CD4-positive, alpha-beta memory T cell (primary cell): ENCODE measurements around the gene TRIM58. TPM values are rescaled to one million over a fixed set of nuclear protein-coding genes. Genes with fewer than 3 reads are reported as not detected.

Source experiments
- CTCF ChIA-PET: fragments of 350-600 bp; sonication (Branson Sonifier 250); formaldehyde crosslinking; loops from one replicate; lab custom pipeline; 2021; ENCODE audit warnings: inconsistent platforms; ENCODE audit not compliant: partially characterized antibody; lab: Charles Lee
- POLR2A ChIA-PET: fragments of 350-600 bp; sonication (Branson Sonifier 250); formaldehyde crosslinking; loops from one replicate; lab custom pipeline; 2021; ENCODE audit not compliant: partially characterized antibody; lab: Charles Lee
- DNase-seq, 5 donors: peaks; one replicate each; pipeline versions ENCODE4 v3.0.0 to v3.0.0-alpha.2; 2020 to 2022; ENCODE audit warnings: mixed read lengths in 1 of 5
- H3K27ac ChIP-seq: one replicate; pipeline ENCODE4 v1.7.0; 2013; ENCODE audit warnings: low read depth, low read length
- H3K27me3 ChIP-seq: 2 replicates; pipeline ENCODE4 v1.7.0; 2013; ENCODE audit warnings: mild to moderate bottlenecking, low read length, moderate library complexity; ENCODE audit not compliant: insufficient read depth
- H3K36me3 ChIP-seq: 2 replicates; pipeline ENCODE4 v1.7.0; 2013; ENCODE audit warnings: mild to moderate bottlenecking, low read length, moderate library complexity; ENCODE audit not compliant: insufficient read depth
- H3K4me1 ChIP-seq: 2 replicates; pipeline ENCODE4 v1.7.0; 2013; ENCODE audit warnings: mild to moderate bottlenecking, low read length, moderate library complexity; ENCODE audit not compliant: insufficient read depth
- H3K4me3 ChIP-seq, 2 donors: one replicate each; pipeline ENCODE4 v1.7.0; 2013; ENCODE audit warnings: low read length in 2 of 2, mild to moderate bottlenecking in 1 of 2
- H3K9me3 ChIP-seq, 2 donors: one replicate each; pipeline ENCODE4 v1.7.0; 2013; ENCODE audit warnings: low read length in 2 of 2, control low read depth in 1 of 2; ENCODE audit not compliant: control insufficient read depth in 1 of 2
- H3K27ac Mint-ChIP-seq, 7 donors: one replicate each; pipeline ENCODE4 v1.8.0; 2020 to 2021; ENCODE audit warnings: mixed read lengths in 7 of 7, mild to moderate bottlenecking in 6 of 7, inconsistent platforms in 3 of 7, moderate library complexity in 3 of 7
- H3K27me3 Mint-ChIP-seq, 2 donors: one replicate each; pipeline ENCODE4 v1.8.0; 2020 to 2021; ENCODE audit warnings: mixed read lengths in 2 of 2
- H3K36me3 Mint-ChIP-seq, 2 donors: one replicate each; pipeline ENCODE4 v1.8.0; 2020 to 2021; ENCODE audit warnings: mixed read lengths in 2 of 2, inconsistent platforms in 1 of 2, mild to moderate bottlenecking in 1 of 2
- H3K4me1 Mint-ChIP-seq, 4 donors: one replicate each; pipeline ENCODE4 v1.8.0; 2020 to 2021; ENCODE audit warnings: mixed read lengths in 4 of 4, mild to moderate bottlenecking in 1 of 4
- H3K4me3 Mint-ChIP-seq, 8 donors: one replicate each; pipeline ENCODE4 v1.8.0; 2020 to 2021; ENCODE audit warnings: mixed read lengths in 8 of 8, mild to moderate bottlenecking in 7 of 8, moderate library complexity in 6 of 8, inconsistent platforms in 3 of 8
- H3K9me3 Mint-ChIP-seq, 8 donors: one replicate each; pipeline ENCODE4 v1.8.0; 2020 to 2021; ENCODE audit warnings: mixed read lengths in 8 of 8, mild to moderate bottlenecking in 5 of 8, inconsistent platforms in 3 of 8, moderate library complexity in 1 of 8
- intact Hi-C: fragments of 100-400 bp; cut with micrococcal nuclease; formaldehyde crosslinking; loops from one replicate; pipeline ENCODE4 v1.15.1; 2023
- polyA plus RNA-seq, 2 donors: library from polyadenylated mRNA; unstranded; fragments of 300-500 nt; fragmentation: Illumina TruSeq; gene quantifications; one replicate each; pipeline ENCODE4 v1.2.3, GENCODE V29; 2021
- total RNA-seq, 2 experiments: library from RNA; stranded (reverse); gene quantifications; one replicate each; pipeline ENCODE4 v1.2.3, GENCODE V29; 2021

The TRIM58 gene
- total and polyA plus RNA-seq, 4 experiments from 2014 or later: 0.23 to 0.52 (median 0.24) TPM; not detected in 1

GRCh38 chr1:247884797-247885413, 27.9 kb downstream of the TRIM58 start:
- Mint-ChIP-seq H3K36me3 (no peaks in the 10 kb centered on the region), H3K4me3 (no peak overlapping the region), H3K4me1 (no peaks in the 10 kb centered on the region), H3K27me3 (no peaks in the 10 kb centered on the region), H3K27ac (no peak overlapping the region), H3K9me3 (peaks cover 0 to 3% (median 0%) of the 10 kb centered on the region in 8 donors)
- ChIA-PET POLR2A (no interaction called here), CTCF (no interaction called here)
- no peak overlapping the region for H3K27ac ChIP-seq
- no peak overlapping the region for H3K4me3 ChIP-seq
- no peaks in the 10 kb centered on the region for H3K27me3 ChIP-seq
- no peaks in the 10 kb centered on the region for H3K9me3 ChIP-seq
- no peaks in the 10 kb centered on the region for H3K36me3 ChIP-seq
- no peaks in the 10 kb centered on the region for H3K4me1 ChIP-seq
- no peak for DNase-seq
- intact Hi-C loops: no loop called here

DNA sequence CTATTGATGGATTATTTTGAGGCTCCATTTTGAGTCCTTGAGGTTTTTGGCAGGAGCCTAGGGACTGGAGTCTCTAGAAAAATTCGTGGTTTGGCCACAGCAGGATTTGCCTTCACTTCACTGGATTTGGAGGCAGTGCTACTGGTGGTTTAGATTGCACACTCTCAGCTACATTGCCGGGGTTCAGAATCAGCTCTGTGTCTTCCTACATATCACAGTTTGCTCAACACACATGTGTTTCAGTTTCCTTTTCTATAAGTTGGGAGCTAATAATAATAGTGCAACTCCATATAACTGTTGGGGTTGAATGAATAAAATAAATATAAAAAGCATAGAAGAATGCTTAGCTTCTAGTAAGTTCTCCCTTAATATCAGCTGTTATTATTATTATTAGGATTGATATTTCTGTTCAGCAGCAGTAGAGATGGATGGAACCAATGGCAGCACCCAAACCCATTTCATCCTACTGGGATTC, 38.2 kb downstream of the TRIM58 start, which contains the start of gene OR2W3:
TSS of gene OR2W3 (plus strand) at position 425 of the 475 bp plus-strand sequence. CDS start at position 425, 0 bp downstream.
- ChIA-PET POLR2A (no interaction called here), CTCF (no interaction called here)
- no peaks in the 10 kb centered on the region for H3K36me3 Mint-ChIP-seq
- Histone ChIP-seq H3K4me3 (no peak within 1 kb of the TSS), H3K9me3 (no peaks in the 10 kb centered on the region), H3K36me3 (no peaks in the 10 kb centered on the region), H3K27ac (no peak within 1 kb of the TSS), H3K4me1 (no peaks in the 10 kb centered on the region), H3K27me3 (no peaks in the 10 kb centered on the region)
- no peak within 1 kb of the TSS for H3K4me3 Mint-ChIP-seq
- peaks cover 0 to 1% of the 10 kb centered on the region in 2 donors for H3K27me3 Mint-ChIP-seq
- H3K4me1 Mint-ChIP-seq: no peaks in the 10 kb centered on the region
- H3K9me3 Mint-ChIP-seq: peaks cover 0 to 23% (median under 1%) of the 10 kb centered on the region in 8 donors
- no peak for DNase-seq
- intact Hi-C loops: no loop called here
- no peak within 1 kb of the TSS for H3K27ac Mint-ChIP-seq

DNA sequence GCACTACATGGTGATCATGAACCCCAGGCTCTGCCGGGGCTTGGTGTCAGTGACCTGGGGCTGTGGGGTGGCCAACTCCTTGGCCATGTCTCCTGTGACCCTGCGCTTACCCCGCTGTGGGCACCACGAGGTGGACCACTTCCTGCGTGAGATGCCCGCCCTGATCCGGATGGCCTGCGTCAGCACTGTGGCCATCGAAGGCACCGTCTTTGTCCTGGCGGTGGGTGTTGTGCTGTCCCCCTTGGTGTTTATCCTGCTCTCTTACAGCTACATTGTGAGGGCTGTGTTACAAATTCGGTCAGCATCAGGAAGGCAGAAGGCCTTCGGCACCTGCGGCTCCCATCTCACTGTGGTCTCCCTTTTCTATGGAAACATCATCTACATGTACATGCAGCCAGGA, 39.0 kb downstream of the TRIM58 start:
- peaks cover 0 to 1% of the 10 kb centered on the region in 2 donors for H3K27me3 Mint-ChIP-seq
- ChIA-PET CTCF (no interaction called here), POLR2A (no interaction called here)
- no peaks in the 10 kb centered on the region for H3K4me1 ChIP-seq
- DNase-seq: no peak
- no peak overlapping the region for H3K4me3 ChIP-seq
- H3K9me3 Mint-ChIP-seq: peaks cover 0 to 23% (median under 1%) of the 10 kb centered on the region in 8 donors
- no peak overlapping the region for H3K27ac Mint-ChIP-seq
- H3K4me1 Mint-ChIP-seq: no peaks in the 10 kb centered on the region
- H3K27me3 ChIP-seq: no peaks in the 10 kb centered on the region
- intact Hi-C loops: no loop called here
- no peaks in the 10 kb centered on the region for H3K9me3 ChIP-seq
- no peaks in the 10 kb centered on the region for H3K36me3 Mint-ChIP-seq
- no peak overlapping the region for H3K27ac ChIP-seq
- no peaks in the 10 kb centered on the region for H3K36me3 ChIP-seq
- H3K4me3 Mint-ChIP-seq: no peak overlapping the region

GRCh38 chr1:247904122-247904521, 47.1 kb downstream of the TRIM58 start:
- H3K27ac ChIP-seq: no peak overlapping the region
- Mint-ChIP-seq H3K4me1 (peaks cover 10 to 30% (median 21%) of the 10 kb centered on the region in 4 donors), H3K9me3 (peaks cover 0 to 18% (median 8%) of the 10 kb centered on the region in 8 donors), H3K27me3 (no peaks in the 10 kb centered on the region), H3K27ac (peak overlapping the region in 2 of 7 donors; percentile 22 to 26), H3K36me3 (peaks cover 0 to 7% of the 10 kb centered on the region in 2 donors), H3K4me3 (peak overlapping the region in 1 of 8 donors; percentile 9)
- CTCF ChIA-PET: no interaction called here
- no peak for DNase-seq
- POLR2A ChIA-PET: no interaction called here
- no peaks in the 10 kb centered on the region for H3K9me3 ChIP-seq
- intact Hi-C loops: no loop called here
- H3K27me3 ChIP-seq: no peaks in the 10 kb centered on the region
- no peaks in the 10 kb centered on the region for H3K4me1 ChIP-seq
- no peaks in the 10 kb centered on the region for H3K36me3 ChIP-seq
- H3K4me3 ChIP-seq: no peak overlapping the region

DNA sequence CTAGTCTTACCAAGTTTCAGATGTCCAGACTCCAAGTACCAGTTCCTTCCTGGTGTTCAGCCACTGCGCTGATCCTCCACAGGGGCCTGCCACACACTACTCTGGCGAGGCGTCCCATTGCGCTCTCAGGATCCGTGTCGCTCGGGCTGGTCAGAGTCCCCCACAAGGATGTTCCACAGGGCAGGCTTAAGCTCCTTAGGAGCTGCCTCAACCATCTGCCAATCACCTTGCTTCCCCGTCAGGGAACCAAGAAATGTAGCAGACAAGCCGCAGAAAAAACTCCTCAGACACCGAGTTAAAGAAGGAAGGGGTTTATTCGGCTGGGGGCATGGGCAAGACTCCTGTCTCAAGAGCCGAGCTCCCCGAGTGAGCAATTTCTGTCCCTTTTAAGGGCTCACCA, 48.2 kb downstream of the TRIM58 start:
- H3K9me3 Mint-ChIP-seq: peaks cover 0 to 18% (median 6%) of the 10 kb centered on the region in 8 donors
- DNase-seq: no peak
- ChIA-PET POLR2A (no interaction called here), CTCF (no interaction called here)
- no peaks in the 10 kb centered on the region for H3K27me3 Mint-ChIP-seq
- H3K27ac Mint-ChIP-seq: peak overlapping the region in 4 of 7 donors; percentile 30 to 57 (median 44)
- Histone ChIP-seq H3K4me3 (no peak overlapping the region), H3K36me3 (no peaks in the 10 kb centered on the region), H3K27ac (no peak overlapping the region), H3K27me3 (no peaks in the 10 kb centered on the region), H3K4me1 (no peaks in the 10 kb centered on the region), H3K9me3 (no peaks in the 10 kb centered on the region)
- H3K4me3 Mint-ChIP-seq: peak overlapping the region; percentile 20 to 90 (median 50)
- peaks cover 0 to 7% of the 10 kb centered on the region in 2 donors for H3K36me3 Mint-ChIP-seq
- peaks cover 10 to 30% (median 21%) of the 10 kb centered on the region in 4 donors for H3K4me1 Mint-ChIP-seq
- intact Hi-C loops: no loop called here

GRCh38 chr1:247905910-247906503, 49.0 kb downstream of the TRIM58 start:
- H3K27ac Mint-ChIP-seq: peak overlapping the region in 6 of 7 donors; percentile 60 to 90 (median 88)

GRCh38 chr1:247906504-247907047, 49.6 kb downstream of the TRIM58 start:
- Mint-ChIP-seq H3K4me3 (peak overlapping the region; percentile 72 to 90 (median 88)), H3K27ac (peak overlapping the region; percentile 59 to 90 (median 87)), H3K9me3 (peaks cover 0 to 18% (median 6%) of the 10 kb centered on the region in 8 donors), H3K4me1 (peaks cover 10 to 30% (median 21%) of the 10 kb centered on the region in 4 donors), H3K27me3 (no peaks in the 10 kb centered on the region), H3K36me3 (peaks cover 0 to 7% of the 10 kb centered on the region in 2 donors)
- Histone ChIP-seq H3K27ac (no peak overlapping the region), H3K4me3 (peak overlapping the region; percentile 14 to 30), H3K27me3 (no peaks in the 10 kb centered on the region), H3K36me3 (no peaks in the 10 kb centered on the region), H3K4me1 (no peaks in the 10 kb centered on the region), H3K9me3 (no peaks in the 10 kb centered on the region)
- CTCF ChIA-PET: interaction anchor here (1.5 kb wide), 1 partner anchor 31 kb away, joined by 4 read pairs; no protein-coding TSS in a partner anchor
- intact Hi-C loops: no loop called here
- DNase-seq: peak in 4 of 5 donors; percentile 5 to 20 (median 13)
- POLR2A ChIA-PET: no interaction called here

More at GRCh38 chr1:247905910-247906503, 49.0 kb downstream of the TRIM58 start:
- Histone ChIP-seq H3K4me3 (peak overlapping the region in 1 of 2 donors; percentile 30), H3K27ac (no peak overlapping the region), H3K36me3 (no peaks in the 10 kb centered on the region), H3K9me3 (no peaks in the 10 kb centered on the region), H3K4me1 (no peaks in the 10 kb centered on the region), H3K27me3 (no peaks in the 10 kb centered on the region)
- Mint-ChIP-seq H3K4me1 (peaks cover 10 to 30% (median 21%) of the 10 kb centered on the region in 4 donors), H3K36me3 (peaks cover 0 to 7% of the 10 kb centered on the region in 2 donors), H3K9me3 (peaks cover 0 to 18% (median 6%) of the 10 kb centered on the region in 8 donors), H3K27me3 (no peaks in the 10 kb centered on the region), H3K4me3 (peak overlapping the region; percentile 72 to 90 (median 88))
- DNase-seq: no peak
- POLR2A ChIA-PET: no interaction called here
- CTCF ChIA-PET: interaction anchor here (1.5 kb wide), 1 partner anchor 31 kb away, joined by 4 read pairs; no protein-coding TSS in a partner anchor
- intact Hi-C loops: no loop called here
